IMR-90 (cell line): ENCODE data around the gene USP9X.

Source experiments
- CEBPB ChIP-seq: IDR thresholded peaks from 2 replicates; pipeline ENCODE4 v1.6.1; 2012; ENCODE audit warnings: low read depth, low read length, improper control_type of control experiment
- CHD1 ChIP-seq: IDR thresholded peaks from 2 replicates; pipeline ENCODE4 v1.6.1; 2012; ENCODE audit warnings: low read depth, low read length, improper control_type of control experiment
- CTCF ChIP-seq: conservative IDR thresholded peaks from 2 replicates; pipeline ENCODE4 v1.5.1; 2012; ENCODE audit warnings: mild to moderate bottlenecking, low read depth, low read length, improper control_type of control experiment
- FOS ChIP-seq: fragments of 150-350 bp; IDR thresholded peaks from 2 replicates; pipeline ENCODE4 v1.6.1; 2016; ENCODE audit warnings: low read depth, low read length
- MAZ ChIP-seq: IDR thresholded peaks from 2 replicates; pipeline ENCODE4 v1.6.1; 2012; ENCODE audit warnings: low read depth, mild to moderate bottlenecking, low read length, improper control_type of control experiment, moderate library complexity, borderline replicate concordance
- POLR2A ChIP-seq: IDR thresholded peaks from 2 replicates; pipeline ENCODE4 v1.6.1; 2012; ENCODE audit warnings: mild to moderate bottlenecking, low read depth, low read length
- USF2 ChIP-seq: fragments of 150-350 bp; IDR thresholded peaks from 2 replicates; pipeline ENCODE4 v1.6.1; 2017; ENCODE audit warnings: mild to moderate bottlenecking, antibody characterized with exemption, low read length, low read depth

- TF ChIP-seq CTCF (no peak), POLR2A (no peak), FOS (no peak), CEBPB (no peak), CHD1 (no peak), MAZ (no peak), USF2 (no peak)
Measured at GRCh38 chrX:41236629-41237028, 151.4 kb downstream of the USP9X start.
